HG02884 (cell line): ENCODE results near the gene C2CD2L.
A peak's percentile ranks its signal among the peaks of the same experiment; 100 is the strongest.
"Not testable (repeated sequence)": the region's sequence is repeated elsewhere in the genome, so short reads cannot be mapped to it uniquely, and the experiment has no call there.

Experiments used
- ATAC-seq: cut with Tn5 transposase; IDR thresholded peaks from one replicate; pipeline ENCODE4 v1.9.1; 2021; ENCODE audit warnings: mild to moderate bottlenecking, moderate library complexity; ENCODE audit not compliant: unreplicated experiment

C2CD2L gene

DNA sequence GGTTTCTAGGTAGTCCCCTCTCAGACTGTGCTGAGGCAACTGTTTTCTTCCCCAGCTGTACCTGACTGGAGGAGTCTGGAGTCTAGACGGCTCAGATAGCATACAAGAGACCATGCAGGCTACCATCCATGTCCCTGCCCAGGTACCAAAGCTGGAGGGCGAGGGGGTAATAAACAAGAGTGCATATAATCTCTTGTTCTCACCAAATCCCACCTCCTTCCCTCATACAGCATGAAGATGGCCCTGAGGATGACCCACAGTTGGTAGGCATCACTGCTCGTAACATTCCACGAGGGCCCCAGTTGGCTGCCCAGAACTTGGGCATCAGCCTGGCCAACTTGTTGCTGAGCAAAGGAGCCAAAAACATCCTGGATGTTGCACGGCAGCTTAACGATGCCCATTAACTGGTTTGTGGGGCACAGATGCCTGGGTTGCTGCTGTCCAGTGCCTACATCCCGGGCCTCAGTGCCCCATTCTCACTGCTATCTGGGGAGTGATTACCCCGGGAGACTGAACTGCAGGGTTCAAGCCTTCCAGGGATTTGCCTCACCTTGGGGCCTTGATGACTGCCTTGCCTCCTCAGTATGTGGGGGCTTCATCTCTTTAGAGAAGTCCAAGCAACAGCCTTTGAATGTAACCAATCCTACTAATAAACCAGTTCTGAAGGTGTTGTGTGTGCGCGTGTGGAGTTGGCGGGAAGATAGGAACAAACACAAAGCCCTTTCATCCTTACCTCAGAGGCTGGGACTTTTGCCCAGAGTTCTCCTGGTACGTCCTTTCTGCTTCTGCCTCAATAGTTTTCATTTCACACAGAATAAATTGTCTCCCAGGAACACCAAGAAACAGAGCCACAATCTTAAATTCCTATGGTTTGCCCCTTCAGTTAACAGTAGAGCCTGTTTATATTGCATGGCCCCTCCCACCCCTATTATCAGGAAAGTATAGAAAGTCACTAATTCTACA lies 14.0 kb upstream of the C2CD2L start:
- no peak for ATAC-seq

- ATAC-seq = peak; percentile 2
Observed at GRCh38 chr11:119093942-119094815, 13.0 kb upstream of the C2CD2L start.

- peak; percentile 32 for ATAC-seq
Observed at GRCh38 chr11:119094816-119095065, 12.4 kb upstream of the C2CD2L start.

GRCh38 chr11:119095066-119095880 lies 11.9 kb upstream of the C2CD2L start:
- peak; percentile 82 for ATAC-seq

- ATAC-seq = no peak
Observed at GRCh38 chr11:119099711-119100110, 7.4 kb upstream of the C2CD2L start.

GRCh38 chr11:119100246-119100970 lies 6.7 kb upstream of the C2CD2L start:
- ATAC-seq = no peak

GRCh38 chr11:119100994-119101758 lies 6.0 kb upstream of the C2CD2L start:
- ATAC-seq = no peak

DNA sequence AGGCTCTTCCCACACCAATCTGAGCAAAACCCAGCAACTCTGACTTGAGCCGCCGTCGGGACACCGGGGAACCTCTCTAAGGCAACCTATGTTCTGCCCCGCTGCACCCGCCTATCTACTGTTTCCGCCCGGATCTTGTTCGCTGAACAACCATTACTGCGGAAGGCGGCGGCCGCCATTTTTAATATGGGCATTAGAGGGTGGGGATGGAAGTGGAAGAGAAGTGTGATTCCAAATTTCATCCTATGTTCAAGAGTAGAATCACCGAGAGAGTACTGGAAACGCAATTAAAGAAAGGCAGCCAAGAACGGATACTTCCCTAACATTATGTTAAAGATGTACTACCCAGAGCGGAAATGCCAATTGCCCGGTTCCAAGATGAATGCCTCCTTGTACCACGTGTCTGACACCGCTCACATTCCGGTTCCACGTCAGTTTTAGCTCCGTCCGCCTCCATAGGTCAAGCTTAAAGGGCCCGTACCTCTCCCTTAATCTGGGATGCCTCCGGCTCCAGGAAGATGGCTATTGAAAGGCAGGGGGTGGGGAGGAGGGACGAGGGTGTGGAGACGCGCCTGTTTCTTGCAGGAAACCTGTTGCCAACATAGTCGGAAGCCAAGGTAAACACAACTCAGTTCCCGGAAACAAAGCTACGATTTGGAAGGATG lies 5.3 kb upstream of the C2CD2L start, which contains the start of gene DPAGT1:
Gene DPAGT1 (minus strand): TSS at position 95 of the 665 bp plus-strand sequence. CDS start 198 bp downstream, outside the sequence.
- ATAC-seq = peak; percentile 69

DNA sequence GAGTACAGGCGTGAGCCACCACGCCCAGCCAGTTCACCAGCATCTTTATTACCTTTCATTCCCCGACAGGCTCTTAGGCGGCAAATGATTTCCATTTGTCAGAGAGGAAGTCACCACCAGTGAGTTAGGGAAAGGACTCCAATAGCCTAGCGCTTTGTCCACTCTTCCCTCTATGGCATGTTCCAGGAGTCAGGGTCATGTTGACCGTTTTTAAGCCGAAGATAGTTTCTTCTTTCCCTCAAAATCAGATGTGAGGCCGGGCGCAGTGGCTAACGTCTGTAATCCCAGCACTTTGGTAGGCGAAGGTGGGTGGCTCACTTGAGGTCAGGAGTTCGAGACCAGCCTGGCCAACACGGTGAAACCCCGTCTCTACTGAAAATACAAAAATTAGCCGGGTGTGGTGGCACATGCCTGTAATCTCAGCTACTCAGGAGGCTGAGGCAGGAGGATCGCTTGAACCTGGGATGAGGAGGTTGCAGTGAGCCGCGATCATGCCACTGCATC lies 3.9 kb upstream of the C2CD2L start:
- ATAC-seq = not testable (repeated sequence)

DNA sequence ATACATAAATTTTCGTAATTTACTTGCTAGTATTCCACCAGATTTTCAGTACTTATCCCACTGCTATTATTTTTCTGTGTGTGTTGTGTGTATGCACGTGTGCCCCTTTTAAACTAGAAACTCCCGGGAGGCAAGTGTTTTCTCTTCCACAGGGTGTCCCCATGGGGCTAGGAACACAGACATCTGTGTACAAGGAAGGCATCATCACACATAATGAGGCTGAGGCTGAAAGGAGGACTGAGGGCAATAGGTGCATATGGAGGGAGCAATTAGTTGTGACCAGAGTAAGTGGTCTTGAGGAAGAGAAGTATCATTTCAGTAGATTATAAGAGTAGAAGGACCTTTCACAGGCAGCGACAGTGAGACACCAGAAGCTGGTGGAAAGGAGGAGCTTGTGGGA lies 3.4 kb upstream of the C2CD2L start:
- ATAC-seq = no peak

GRCh38 chr11:119107538-119108145 lies 498 bp downstream of the C2CD2L start:
- ATAC-seq = peak; percentile 28

GRCh38 chr11:119108146-119108856 lies 1.2 kb downstream of the C2CD2L start:
- no peak for ATAC-seq

GRCh38 chr11:119108857-119109221 lies 1.7 kb downstream of the C2CD2L start:
- ATAC-seq = no peak

GRCh38 chr11:119109843-119110242 lies 2.7 kb downstream of the C2CD2L start:
- no peak for ATAC-seq

DNA sequence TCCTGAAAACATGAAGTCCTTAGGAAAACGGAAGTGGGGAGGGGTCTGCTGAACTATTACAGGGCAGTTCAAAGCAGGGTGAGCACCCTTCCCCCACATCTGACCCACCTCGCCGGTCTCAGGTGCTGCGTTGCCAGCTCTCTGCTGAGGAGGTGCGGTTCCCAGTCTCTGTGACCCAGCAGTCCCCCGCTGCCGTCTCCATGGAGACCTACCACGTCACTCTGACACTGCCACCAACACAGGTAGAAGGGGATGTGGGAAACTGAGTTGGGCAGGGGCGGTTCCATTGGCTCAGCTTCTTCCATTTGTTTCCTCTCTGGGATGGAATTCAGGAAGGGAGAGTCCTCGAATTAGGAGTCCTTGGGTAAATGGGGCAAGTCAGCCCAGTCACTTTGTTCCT lies 3.3 kb downstream of the C2CD2L start:
- ATAC-seq = no peak

DNA sequence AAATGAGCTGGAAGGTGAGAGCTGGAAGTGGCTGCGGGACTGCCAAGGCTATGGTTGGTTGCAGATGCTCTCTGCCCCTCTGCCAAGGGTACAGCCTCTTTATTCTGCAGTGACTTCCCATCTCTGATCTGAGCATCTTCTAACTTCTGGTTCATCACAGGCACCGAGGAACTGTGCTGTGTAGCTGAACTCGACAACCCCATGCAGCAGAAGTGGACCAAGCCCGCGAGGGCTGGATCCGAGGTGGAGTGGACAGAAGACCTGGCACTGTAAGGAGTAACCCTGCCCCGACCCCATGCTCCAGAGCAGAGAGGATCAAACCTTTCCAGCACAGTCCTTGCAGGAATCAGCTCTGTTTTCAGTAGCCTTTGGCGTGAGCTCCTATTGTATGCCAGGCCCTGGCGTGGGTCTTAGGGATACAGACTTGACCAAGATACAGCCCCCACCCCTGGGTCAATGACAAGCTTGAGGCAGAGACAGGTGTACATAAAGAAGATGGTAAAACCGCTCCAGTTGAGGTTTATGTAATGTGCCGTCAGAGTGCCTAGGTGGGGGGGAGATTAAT lies 4.3 kb downstream of the C2CD2L start:
- no peak for ATAC-seq

DNA sequence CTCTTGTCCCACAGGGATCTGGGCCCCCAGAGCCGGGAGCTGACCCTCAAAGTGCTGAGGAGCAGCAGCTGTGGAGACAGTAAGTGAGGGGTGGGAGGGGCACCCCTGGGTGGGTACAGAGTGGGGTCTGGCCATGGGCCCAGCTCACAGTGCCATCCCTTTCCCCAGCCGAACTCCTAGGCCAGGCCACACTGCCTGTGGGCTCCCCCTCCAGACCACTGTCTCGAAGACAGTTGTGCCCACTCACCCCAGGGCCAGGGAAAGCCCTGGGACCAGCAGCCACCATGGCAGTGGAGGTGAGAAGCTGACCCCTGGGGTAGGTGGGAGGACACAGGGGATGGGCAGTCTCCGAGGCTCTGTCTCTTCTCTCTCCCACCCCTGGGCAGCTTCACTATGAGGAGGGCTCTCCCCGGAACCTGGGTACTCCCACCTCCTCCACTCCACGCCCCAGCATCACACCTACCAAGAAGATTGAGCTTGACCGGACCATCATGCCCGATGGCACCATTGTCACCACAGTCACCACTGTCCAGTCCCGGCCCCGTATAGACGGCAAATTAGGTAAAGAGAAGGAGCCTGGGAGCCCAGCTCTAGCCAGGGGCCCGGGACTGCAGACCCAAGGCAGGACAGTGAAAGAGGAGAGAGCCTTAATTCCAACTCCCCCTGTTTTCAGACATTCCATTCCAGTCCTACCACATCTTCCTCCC lies 5.3 kb downstream of the C2CD2L start:
- ATAC-seq = no peak
